PC-3 (cell line): ENCODE measurements around the gene BCAS1. TPM values are rescaled to one million over a fixed set of nuclear protein-coding genes. Genes with fewer than 3 reads are reported as not detected.

Experiments
- ATAC-seq: fragments of 200-7000 bp; cut with Tn5 transposase; 2 replicates; pipeline ENCODE4 v1.9.1; 2020; ENCODE audit warnings: mild to moderate bottlenecking, moderate library complexity
- BruUV-seq: library from RNA; stranded (reverse); fragments of 400-500 nt; replicated peaks from 2 replicates; lab custom pipeline; 2021; lab: Mats Ljungman, UMichigan
- CTCF ChIA-PET: fragments of 300-600 bp; sonication (Branson Sonifier 250); formaldehyde crosslinking; loops from one replicate; lab custom pipeline; 2022; ENCODE audit warnings: antibody characterized with exemption; lab: Charles Lee
- POLR2A ChIA-PET: fragments of 300-600 bp; sonication (Branson Sonifier 250); formaldehyde crosslinking; loops from one replicate; lab custom pipeline; 2022; ENCODE audit warnings: antibody characterized with exemption; ENCODE audit not compliant: unreplicated experiment; lab: Charles Lee
- DNase-seq: peaks from one replicate; pipeline ENCODE4 v3.0.0-alpha.2; 2015
- H2AFZ ChIP-seq: fragments of 300-600 bp; sonication (generic); 2 replicates; pipeline ENCODE4 v1.6.0; 2016; ENCODE audit warnings: antibody characterized with exemption, low read length
- H3F3A ChIP-seq: fragments of 300-600 bp; sonication (generic); one replicate; pipeline ENCODE4 v1.6.0; 2017; ENCODE audit warnings: antibody characterized with exemption, low read length, control low read depth, mild to moderate bottlenecking; ENCODE audit not compliant: unreplicated experiment
- H3K27ac ChIP-seq: fragments of 300-600 bp; sonication (generic); 2 replicates; pipeline ENCODE4 v1.5.1; 2016; ENCODE audit warnings: mild to moderate bottlenecking, low read length
- H3K27me3 ChIP-seq: fragments of 300-600 bp; sonication (generic); 2 replicates; pipeline ENCODE4 v1.6.1; 2016; ENCODE audit warnings: low read length, mixed read lengths
- H3K36me3 ChIP-seq: fragments of 300-600 bp; sonication (generic); 2 replicates; pipeline ENCODE4 v1.6.1; 2016; ENCODE audit warnings: low read depth, mixed run types, low read length, mixed read lengths
- H3K4me1 ChIP-seq: fragments of 300-600 bp; sonication (generic); 2 replicates; pipeline ENCODE4 v1.5.1; 2016; ENCODE audit warnings: low read length; ENCODE audit not compliant: insufficient read depth
- H3K4me2 ChIP-seq: fragments of 300-600 bp; sonication (generic); 2 replicates; pipeline ENCODE4 v1.6.0; 2016; ENCODE audit warnings: low read length
- H3K4me3 ChIP-seq: fragments of 300-600 bp; sonication (generic); 2 replicates; pipeline ENCODE4 v1.5.1; 2016; ENCODE audit warnings: mild to moderate bottlenecking, low read length, mixed read lengths
- H3K79me2 ChIP-seq: fragments of 300-600 bp; sonication (generic); 2 replicates; pipeline ENCODE4 v1.6.1; 2017; ENCODE audit warnings: low read length, mixed read lengths
- H3K9ac ChIP-seq: fragments of 300-600 bp; sonication (generic); 2 replicates; pipeline ENCODE4 v1.6.0; 2016; ENCODE audit warnings: mild to moderate bottlenecking, low read length
- H3K9me2 ChIP-seq: fragments of 300-600 bp; sonication (generic); replicated peaks from 2 replicates; pipeline ENCODE4 v1.6.1; 2016; ENCODE audit warnings: mixed run types, low read length, mixed read lengths
- H3K9me3 ChIP-seq: fragments of 300-600 bp; sonication (generic); 2 replicates; pipeline ENCODE4 v1.6.1; 2016; ENCODE audit warnings: low read length, mixed read lengths
- H4K20me1 ChIP-seq: fragments of 300-600 bp; sonication (generic); 2 replicates; pipeline ENCODE4 v1.6.1; 2016; ENCODE audit warnings: low read length, mixed read lengths
- CTCF ChIP-seq: fragments of 300-600 bp; sonication (generic); conservative IDR thresholded peaks from 2 replicates; pipeline ENCODE4 v1.5.1; 2017; ENCODE audit warnings: antibody characterized with exemption, low read depth, mild to moderate bottlenecking, low read length
- EZH2 ChIP-seq: fragments of 300-600 bp; sonication (generic); IDR thresholded peaks from one replicate; pipeline ENCODE4 v1.6.1; 2017; ENCODE audit warnings: antibody characterized with exemption, mild to moderate bottlenecking, low read length; ENCODE audit not compliant: unreplicated experiment
- EZH2phosphoT487 ChIP-seq: fragments of 300-600 bp; sonication (generic); IDR thresholded peaks from 2 replicates; pipeline ENCODE4 v1.6.1; 2018; ENCODE audit warnings: mild to moderate bottlenecking, antibody characterized with exemption, low read length, borderline replicate concordance
- intact Hi-C: fragments of 100-400 bp; cut with micrococcal nuclease; formaldehyde crosslinking; loops from 2 replicates; pipeline ENCODE4 v1.9.0; 2023
- total RNA-seq: library from RNA; depleted of rRNA; stranded (reverse); fragments of >200 nt; gene quantifications from 2 replicates; pipeline ENCODE4 v1.2.3, GENCODE V29; 2014

Gene BCAS1
- total RNA-seq, 1 experiment from 2014 or later, result 0.18 TPM

GRCh38 chr20:54083459-54083858 lies 13.1 kb upstream of the BCAS1 start:
- DNase-seq (no peak), ATAC-seq (no peak)
- H3K79me2 ChIP-seq, result no peaks in the 10 kb centered on the region
- H3K9me3 ChIP-seq, result no peaks in the 10 kb centered on the region
- H2AFZ ChIP-seq, result no peak overlapping the region
- H3K9ac ChIP-seq, result no peak overlapping the region
- H3K4me1 ChIP-seq, result peaks cover 18% of the 10 kb centered on the region
- peaks cover 5% of the 10 kb centered on the region for H3F3A ChIP-seq
- no peaks in the 10 kb centered on the region for H3K36me3 ChIP-seq
- no peaks in the 10 kb centered on the region for H4K20me1 ChIP-seq
- no peak overlapping the region for H3K4me2 ChIP-seq
- intact Hi-C loops, result no loop called here
- H3K27me3 ChIP-seq, result no peaks in the 10 kb centered on the region
- POLR2A ChIA-PET, result no interaction called here
- no peak overlapping the region for H3K27ac ChIP-seq
- CTCF ChIA-PET, result no interaction called here
- no TSS peak for BruUV-seq
- no peak overlapping the region for H3K4me3 ChIP-seq
- H3K9me2 ChIP-seq, result no peaks in the 10 kb centered on the region
- TF ChIP-seq EZH2 (no peak), CTCF (no peak), EZH2phosphoT487 (no peak)

- Histone ChIP-seq H3K36me3 (no peaks in the 10 kb centered on the region), H3K9me3 (no peaks in the 10 kb centered on the region), H3K27me3 (no peaks in the 10 kb centered on the region), H3K79me2 (no peaks in the 10 kb centered on the region), H3F3A (peaks cover 5% of the 10 kb centered on the region), H3K27ac (no peak overlapping the region), H3K9ac (no peak overlapping the region), H4K20me1 (no peaks in the 10 kb centered on the region), H3K9me2 (no peaks in the 10 kb centered on the region), H3K4me2 (no peak overlapping the region), H3K4me3 (no peak overlapping the region), H3K4me1 (peaks cover 18% of the 10 kb centered on the region), H2AFZ (no peak overlapping the region)
- POLR2A ChIA-PET, result no interaction called here
- TF ChIP-seq EZH2phosphoT487 (no peak), CTCF (no peak), EZH2 (no peak)
- CTCF ChIA-PET, result no interaction called here
- intact Hi-C loops, result no loop called here
- DNase-seq, result no peak
- ATAC-seq, result no peak
- BruUV-seq, result no TSS peak
Measured at GRCh38 chr20:54082100-54082499, 11.7 kb upstream of the BCAS1 start.

GRCh38 chr20:54079652-54080051 lies 9.3 kb upstream of the BCAS1 start:
- Histone ChIP-seq H4K20me1 (no peaks in the 10 kb centered on the region), H3K4me1 (peaks cover 3% of the 10 kb centered on the region; the same call in 1 of the 2 replicates), H3K9ac (no peak overlapping the region), H3K27ac (no peak overlapping the region), H3K27me3 (no peaks in the 10 kb centered on the region), H3K4me3 (no peak overlapping the region), H3K79me2 (no peaks in the 10 kb centered on the region), H3K4me2 (no peak overlapping the region), H3K36me3 (no peaks in the 10 kb centered on the region), H2AFZ (no peak overlapping the region), H3K9me2 (no peaks in the 10 kb centered on the region; the same call in 1 of the 2 replicates), H3F3A (no peaks in the 10 kb centered on the region), H3K9me3 (no peaks in the 10 kb centered on the region)
- DNase-seq (no peak), ATAC-seq (no peak)
- intact Hi-C loops, result no loop called here
- ChIA-PET POLR2A (no interaction called here), CTCF (no interaction called here)
- no TSS peak for BruUV-seq
- TF ChIP-seq EZH2phosphoT487, result no peak
- no peak for TF ChIP-seq EZH2
- no peak for TF ChIP-seq CTCF
